LNCAP (cell line): ENCODE data around the gene AIPL1.

Experiments
- CTCF ChIP-seq: fragments of 450-650 bp; IDR thresholded peaks from 2 replicates; pipeline ENCODE4 v1.5.1; 2017; ENCODE audit warnings: mild to moderate bottlenecking

The AIPL1 gene

GRCh38 chr17:6464446-6465041 is 29.6 kb upstream of the AIPL1 start:
- TF ChIP-seq CTCF = no peak

DNA sequence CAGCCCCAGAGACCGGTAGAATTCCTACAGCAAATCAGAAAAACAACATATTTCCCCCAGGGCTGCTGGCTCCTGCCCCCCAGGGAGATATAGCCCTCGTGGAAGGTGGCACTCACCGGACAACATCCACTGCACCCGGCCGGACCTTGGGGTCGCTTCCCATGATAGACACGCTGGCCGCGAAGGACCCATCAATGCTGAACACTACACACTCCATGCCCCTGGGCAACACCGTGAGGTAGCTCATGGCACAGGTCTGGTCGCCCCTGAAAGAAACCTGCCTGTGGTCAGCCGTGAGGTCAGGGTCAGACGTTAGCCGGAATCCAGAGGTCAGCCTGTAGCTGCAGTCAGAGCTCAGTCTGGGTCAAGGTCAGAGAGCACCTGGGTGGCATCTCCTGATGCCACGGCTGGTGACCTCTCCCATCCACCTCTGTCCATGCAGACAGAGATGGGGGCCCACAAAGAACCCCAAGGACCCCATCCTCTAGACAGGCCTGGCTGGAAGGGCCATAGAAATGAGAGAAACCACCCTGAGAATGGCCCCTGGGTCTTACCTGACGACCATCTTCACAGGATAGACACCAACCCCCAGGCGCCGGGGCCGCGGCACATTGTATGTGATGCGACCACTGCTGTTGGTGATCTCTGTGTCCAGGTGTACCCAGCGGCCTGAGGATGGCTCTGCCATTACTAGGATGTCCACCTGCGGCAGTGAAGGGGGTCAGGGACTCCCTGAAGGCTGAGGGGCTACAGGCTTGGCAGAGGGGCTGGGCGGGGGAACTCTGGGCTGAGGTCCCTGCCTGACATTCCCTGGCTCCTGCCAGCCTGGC is 28.9 kb upstream of the AIPL1 start:
- no peak for TF ChIP-seq CTCF

DNA sequence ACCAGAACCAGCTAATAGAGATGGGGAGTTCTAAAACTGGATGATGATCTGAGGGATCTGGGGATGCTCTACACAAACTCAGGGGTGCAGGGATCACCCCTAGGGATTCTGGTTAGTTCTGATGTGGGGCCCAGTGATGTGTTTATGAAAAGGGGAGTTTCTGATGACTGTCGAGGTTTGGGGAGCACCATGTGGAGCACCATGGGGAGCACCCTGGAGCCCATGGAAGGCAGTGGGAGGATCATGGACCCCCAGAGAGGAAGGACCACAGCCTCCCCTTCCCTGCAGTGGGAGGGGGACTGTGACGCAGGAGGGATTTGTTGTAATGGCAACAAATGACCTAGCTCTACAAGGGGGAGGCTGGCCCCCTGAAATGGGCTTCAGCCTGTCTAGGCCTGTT is 27.8 kb upstream of the AIPL1 start:
- TF ChIP-seq CTCF = no peak

GRCh38 chr17:6461792-6462524 is 27.0 kb upstream of the AIPL1 start:
- no peak for TF ChIP-seq CTCF

DNA sequence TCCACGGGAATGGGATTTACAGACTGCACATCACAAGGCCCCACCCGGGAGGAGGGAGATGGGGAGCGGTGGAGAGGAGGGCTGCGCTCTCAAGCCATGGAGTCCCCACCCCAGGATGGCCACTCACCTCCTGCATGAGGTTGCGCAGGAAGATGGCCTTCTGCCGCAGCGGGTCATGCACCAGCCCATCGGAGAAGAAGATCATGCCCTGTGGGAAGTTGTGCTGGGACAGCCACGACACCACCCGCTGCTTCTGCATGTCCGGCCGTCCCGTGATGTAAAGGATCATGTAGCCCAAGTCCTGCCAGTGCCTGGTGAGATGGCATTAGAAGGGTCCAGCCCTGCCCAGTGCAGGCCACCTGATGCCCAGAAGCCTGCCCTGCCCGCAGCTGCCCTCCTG is 26.3 kb upstream of the AIPL1 start:
- TF ChIP-seq CTCF = no peak

DNA sequence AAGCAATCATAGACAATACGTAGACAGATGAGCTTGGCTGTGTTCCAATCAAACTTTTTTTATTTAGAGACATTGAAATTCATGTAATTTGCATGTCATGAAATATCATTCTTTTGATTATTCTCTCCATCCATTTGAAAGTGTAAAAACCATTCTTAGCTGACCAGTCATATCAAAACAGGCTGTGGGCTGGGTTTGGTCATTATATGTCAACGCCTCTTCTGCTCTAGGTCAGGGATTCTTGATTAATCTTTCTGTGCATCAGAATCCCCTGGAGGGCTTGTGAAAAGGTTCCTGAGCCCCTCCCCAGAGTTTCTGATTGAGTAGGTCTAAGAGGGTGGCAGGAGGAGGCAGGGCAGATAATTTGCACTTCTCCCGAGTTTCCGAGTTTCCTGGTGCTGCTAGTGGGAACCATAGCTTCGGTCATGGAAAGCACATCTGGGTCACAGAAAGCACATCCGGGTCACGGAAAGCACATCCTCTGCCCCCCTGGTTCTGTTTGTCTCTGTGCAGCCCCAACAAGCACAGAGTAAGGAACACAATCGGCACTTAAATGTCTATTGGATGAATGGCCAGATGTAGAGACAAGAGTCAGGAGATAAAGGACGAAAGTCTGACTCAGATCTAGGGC is 25.7 kb upstream of the AIPL1 start:
- TF ChIP-seq CTCF = no peak

GRCh38 chr17:6458460-6458950 is 23.6 kb upstream of the AIPL1 start:
- no peak for TF ChIP-seq CTCF
